Activated CD4-positive, alpha-beta T cell treated with anti-CD3 and anti-CD28 coated beads, Interleukin-2, amount 50 U/mL, for 4 hours (primary cell): ENCODE results near the gene TCP11L1.
"Not testable (repeated sequence)": the region's sequence is repeated elsewhere in the genome, so short reads cannot be mapped to it uniquely, and the experiment has no call there.

Experiments
- DNase-seq, 2 experiments: peaks; one replicate each; pipeline ENCODE4 v3.0.0-alpha.2; 2020

The TCP11L1 gene

DNA sequence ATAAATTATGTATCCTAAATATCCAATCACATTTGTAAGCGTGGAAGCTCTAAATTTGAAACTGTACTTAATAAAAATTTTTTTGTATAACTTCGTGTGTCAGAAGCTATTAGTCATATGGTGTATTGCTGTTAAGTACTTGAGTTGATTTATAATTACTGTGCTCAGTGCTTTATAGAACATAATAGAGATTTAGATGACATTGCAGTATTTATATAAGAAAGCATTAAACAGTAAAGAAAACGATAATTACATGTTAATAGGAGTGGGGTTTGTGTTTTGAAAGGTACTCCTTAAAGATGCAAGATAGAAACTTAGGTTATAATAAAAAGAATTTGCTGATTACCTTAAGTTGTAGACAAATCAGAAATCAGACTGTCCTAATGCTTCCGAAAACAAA, 5.9 kb upstream of the TCP11L1 start:
- no peak for DNase-seq

DNA sequence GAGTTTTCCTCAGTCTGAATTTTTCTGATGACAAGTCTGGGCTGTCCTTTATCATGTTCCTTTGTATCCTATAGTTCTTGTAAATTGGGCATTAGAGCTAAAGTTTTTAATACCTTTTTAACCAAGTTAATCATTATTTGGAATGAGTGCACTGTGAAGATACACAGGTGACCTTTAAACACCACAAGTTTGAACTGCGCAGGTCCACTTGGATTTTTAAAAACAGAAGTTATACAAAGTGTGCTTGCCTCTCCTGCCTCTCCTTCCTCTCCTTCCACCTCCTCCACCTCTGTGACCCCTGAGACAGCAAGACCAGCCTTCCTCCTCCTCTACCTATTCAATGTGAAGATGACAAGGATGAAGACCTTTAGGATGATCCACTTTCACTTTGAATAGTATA, 4.4 kb upstream of the TCP11L1 start:
- no peak for DNase-seq

DNA sequence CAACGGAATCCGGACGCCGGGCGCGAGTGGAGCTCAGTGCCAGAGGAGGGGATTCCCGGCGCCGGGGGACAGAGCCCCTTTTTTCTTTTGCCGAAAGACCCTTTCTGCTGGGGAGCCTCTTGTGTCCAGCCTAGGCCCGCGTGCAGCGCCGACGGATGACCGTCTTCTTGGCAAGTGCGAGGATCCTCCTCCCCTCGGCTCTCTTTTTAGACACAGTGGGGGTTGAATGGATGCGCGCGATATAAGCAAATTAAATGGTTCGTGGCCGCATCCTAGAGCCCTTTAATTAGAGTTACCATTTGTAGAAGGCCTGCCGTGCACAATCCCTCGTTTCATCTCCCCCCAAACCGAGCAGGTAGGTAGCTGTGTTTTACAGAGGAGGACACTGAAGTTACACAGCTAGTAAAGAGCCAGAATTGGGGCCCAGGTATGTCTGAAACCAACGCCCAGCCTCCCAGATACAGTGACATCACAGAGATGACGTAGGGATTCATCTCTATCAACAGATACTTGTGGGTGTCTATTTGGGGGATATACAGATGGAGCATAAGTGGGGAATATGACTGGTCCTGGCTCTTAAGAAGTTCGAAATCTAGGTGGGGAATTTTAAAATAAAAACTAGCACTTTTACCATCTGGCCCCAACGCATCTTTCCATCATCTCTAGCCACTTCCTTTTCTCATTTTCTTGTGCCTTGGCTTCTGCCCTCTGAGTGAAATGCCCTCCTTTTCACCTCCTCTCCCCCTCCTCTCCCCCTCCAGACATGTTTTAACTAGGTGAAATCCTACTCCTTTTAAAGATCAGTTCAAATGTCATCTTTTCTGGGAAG, 875 bp downstream of the TCP11L1 start:
- DNase-seq = peak in 1 of 2 experiments; percentile 9

DNA sequence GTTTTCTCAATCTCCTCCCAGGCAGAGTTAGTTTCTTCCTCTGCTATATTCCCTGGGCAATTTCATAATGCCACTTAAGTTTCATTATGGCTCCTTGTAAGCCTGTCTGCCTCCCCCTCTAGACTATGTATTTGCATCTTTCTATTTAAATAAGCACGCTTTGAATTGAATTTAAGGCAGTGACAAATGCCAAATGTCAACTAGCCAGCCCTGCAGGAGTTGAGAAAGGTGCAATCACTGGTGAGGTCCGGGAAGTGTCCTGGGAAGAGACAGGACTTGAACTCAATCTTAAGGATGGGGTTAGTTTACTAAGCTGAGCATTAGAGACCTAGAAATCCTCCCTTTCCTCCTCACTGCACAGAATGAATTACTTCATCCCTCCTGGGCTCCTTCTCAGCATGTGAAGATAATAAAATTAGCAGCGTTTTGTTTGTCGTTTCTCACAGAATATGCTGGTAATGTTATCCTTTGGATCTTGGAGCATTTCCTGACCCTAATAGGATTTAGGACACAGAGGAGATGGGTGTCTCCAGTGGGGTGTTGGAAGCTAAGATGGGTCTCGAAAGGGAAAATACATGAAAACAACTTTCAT, 1.6 kb downstream of the TCP11L1 start:
- DNase-seq = no peak

DNA sequence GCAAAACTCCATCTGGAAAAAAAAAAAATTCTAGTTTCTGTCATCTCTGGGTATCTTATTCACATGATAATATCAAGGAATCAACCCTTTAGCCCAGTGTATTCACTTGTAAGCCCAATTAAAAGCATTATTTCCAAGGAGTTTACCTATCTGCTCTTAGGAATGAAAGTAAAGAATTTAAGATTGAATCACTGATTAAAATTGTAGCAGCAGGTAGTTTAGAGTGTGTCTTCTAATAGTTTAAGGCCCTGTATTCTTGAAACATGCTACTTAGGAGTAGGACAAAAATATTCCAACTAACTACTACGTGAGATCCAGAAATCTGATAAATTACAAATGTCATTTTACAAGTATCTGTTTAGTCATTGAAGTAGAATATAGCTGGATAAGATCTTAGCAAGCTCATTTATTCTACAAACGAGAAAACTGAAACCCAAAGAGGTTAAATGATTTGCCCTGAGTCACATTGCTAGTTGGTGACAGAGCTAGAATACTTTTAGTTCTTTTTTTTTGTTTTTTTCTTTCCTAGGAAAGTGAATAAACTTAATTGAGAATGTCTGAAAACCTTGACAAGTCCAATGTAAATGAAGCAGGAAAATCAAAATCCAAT, 4.0 kb downstream of the TCP11L1 start:
- no peak for DNase-seq

DNA sequence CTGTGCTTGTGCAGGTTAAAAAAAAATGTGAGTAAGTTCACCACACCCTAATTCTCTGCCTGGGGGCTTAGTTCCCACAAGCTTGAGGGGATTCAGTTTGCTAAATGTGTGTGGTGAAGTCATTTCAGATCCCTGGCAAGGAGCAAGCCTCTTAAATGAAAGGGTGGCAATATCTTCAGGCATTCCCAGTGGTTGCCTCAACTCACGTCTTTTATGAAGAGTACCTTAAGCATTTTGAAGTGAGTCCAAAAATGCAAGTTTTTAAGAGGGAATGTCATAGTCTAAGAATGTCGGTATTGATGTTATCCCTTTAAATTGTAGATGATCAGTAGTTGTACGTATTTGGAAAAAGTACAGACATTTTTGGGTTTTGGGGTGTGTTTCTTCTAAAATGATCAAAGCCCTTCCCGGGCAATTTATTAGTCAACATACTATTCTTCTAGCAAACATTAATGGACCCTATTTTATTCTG, 4.9 kb downstream of the TCP11L1 start:
- no peak for DNase-seq

DNA sequence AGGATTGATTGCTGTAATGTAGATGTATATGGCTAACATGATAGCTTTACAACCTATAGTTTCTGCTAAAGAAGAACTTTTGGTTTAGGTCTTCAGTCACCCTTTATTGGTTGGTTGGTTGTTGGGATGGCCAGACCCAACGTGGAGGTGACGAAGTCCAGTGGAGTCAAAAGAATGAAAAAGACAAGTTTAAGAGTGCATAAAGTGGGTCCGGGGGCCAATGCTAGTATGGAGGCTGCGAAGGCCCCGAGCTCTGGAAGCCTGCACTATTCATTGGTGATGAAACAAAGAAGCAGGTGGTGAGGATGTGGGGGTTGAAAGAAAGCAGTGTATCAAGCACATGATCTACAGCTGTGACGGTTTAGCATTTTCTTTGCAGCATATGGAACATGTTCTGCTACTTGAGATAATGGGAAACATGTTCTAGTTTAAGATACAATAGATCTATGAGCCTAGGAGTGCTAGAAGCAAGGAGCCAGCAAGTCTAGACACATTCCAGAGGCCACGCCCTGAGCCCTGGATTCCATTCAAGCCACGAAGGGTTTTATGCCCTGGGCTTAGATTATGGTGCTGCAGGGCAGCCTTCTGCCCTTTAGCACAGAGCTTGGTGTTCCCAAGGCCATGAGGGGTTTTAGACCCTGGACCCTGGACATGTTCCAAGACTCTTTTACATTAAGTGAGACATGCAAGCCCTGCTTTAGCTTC, 6.3 kb downstream of the TCP11L1 start:
- no peak for DNase-seq

DNA sequence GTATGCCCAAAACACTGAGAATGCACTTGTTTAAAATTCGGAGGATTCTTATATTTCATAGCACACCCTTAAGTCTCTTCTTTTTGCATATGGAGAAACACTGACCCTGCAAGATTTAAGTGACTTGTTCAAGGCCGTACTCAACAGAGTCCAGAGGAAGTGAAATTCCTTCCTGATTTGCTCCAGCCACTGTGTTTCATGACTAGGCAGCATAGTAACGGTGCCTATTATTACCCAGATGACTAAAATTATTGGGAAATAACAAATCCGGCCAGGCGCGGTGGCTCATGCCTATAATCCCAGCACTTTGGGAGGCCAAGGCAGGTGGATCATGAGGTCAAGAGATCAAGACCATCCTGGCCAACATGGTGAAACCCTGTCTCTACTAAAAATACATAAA, 9.3 kb downstream of the TCP11L1 start:
- not testable (repeated sequence) for DNase-seq

DNA sequence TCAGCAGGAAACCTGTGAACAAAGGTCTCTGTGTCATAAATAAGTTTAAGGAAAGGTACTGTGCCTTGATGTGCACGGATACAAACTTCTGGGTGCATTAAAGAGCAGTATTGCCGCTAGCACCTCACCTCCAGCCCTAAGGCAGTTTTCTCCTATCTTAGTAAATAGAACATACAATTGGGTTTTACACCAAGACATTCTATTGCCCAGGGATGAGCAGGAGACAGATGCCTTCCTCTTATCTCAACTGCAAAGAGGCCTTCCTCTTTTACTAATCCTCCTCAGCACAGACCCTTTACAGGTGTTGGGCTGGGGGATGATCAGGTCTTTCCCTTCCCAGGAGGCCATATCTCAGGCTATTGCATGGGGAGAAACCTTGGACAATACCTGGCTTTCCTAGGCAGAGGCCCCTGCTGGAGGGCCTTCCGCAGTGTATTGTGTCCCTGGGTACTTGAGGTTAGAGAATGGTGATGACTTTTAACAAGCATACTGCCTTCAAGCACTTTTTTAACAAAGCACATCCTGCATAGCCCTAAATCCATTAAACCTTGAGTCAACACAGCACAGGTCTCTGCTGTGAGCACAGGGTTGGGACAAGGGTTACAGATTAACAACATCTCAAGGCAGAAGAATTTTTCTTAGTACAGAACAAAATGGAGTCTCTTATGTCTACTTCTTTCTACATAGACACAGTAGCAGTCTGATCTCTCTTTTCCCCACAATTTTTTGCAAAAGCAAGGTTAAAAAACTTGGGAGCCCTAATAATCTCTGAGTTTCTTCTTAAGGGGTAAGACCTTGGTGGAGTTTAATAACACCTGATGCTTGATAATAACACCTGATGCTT, 10.4 kb downstream of the TCP11L1 start:
- not testable (repeated sequence) for DNase-seq

DNA sequence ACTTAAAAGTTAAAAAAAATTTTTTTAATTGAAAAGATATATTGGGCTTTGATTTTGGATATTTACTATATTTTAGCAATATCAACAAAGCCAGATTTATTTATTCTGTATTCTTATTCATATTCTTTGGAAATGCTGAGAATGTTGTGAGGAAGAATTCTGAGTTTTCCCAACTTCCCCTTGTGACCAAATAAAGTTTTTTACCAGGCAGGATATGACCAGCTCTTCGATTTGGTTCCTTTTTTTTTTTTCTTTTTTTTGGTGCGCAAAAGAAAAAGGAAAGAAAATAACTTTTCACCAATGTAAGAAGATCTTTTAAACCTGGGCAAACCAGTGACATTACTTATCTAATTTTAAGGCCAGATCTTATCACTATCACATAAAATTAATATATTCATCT, 12.9 kb downstream of the TCP11L1 start:
- no peak for DNase-seq

DNA sequence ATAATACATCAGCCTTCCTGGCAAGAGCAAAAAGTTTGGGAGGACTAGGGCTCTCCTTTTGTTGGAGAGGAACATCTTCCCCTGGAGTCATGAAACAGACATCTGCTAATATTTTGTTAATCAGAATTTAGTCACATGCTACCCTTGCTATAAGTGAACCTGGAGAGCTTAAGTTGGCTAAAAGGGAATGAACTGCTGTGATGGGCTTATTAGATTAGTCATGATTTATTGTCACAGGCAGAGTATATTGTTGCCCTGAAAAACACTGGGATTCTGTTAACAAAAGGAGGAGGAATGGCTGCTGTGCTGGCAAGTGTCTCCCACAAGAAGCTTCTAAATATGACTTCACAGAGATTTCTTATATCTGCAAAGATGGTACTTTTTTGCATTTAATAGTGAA, 16.0 kb downstream of the TCP11L1 start:
- no peak for DNase-seq

DNA sequence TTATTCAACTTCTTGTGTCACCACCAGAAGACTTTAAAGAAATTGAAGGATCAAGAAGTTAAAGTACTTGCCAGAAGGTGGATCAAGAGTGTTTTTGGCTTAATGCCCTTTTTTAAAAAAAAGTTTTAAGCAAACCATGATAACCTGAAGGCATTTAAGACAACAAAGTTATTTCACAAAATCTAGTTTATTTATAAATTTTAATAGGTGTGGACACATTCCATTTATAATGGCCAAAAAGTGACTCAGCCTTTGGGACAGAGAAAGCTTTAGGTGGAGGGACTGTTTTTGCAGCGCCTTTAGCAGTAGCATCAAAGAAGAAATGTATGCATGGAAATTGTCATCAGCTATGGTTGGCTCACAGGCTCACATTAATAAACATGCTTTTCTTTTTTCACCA, 17.9 kb downstream of the TCP11L1 start:
- DNase-seq = no peak

DNA sequence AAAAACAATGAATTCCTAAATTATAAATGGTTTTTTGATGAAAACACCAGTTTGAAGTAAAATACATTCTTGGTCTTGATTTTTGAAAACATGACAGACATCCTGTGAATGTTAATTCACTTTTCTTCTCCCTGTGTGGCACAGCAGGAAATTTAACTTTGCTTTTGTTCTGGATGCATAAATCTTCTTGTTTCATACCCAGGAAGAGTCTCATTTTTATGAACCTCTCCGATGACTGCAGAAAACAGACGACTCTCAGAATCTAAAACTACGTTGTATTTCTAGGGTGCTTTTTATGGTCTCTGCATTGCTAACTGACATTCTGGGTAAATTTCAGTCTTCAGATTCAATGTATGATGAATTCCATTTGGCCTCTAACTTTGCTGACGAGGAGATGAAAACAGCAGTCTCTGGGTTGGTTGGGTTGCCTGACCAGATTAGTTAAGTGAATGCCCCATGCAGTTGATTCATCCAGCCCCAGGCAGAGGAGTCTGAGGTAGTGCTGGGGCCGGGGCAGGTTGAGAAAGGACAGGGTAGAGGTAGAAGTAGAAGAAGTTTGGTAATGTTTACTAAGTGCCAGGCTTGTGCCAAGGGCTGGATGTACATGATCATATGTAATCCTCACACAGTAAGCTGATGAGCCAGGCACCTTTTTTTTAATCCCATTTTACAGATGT, 20.1 kb downstream of the TCP11L1 start:
- DNase-seq = no peak

DNA sequence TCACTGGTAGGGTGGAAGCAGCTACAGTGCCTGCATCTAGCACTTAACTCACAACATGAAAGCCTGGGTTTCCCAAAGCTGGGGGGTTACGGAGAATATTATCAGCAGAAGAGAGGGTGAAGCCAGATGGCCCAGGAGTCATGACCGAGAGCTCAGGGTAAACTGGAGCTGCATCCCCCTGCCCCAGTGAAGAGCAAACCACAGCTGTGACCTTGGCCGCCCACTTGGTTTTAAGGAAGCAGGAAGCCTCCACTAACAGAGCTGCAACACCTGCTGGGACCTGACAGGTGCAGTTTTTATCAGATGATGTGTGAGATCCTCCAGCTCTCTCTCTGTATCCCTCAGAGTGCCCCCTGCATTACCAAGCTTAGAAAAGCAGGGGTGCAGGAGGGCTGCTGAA, 20.9 kb downstream of the TCP11L1 start:
- no peak for DNase-seq

DNA sequence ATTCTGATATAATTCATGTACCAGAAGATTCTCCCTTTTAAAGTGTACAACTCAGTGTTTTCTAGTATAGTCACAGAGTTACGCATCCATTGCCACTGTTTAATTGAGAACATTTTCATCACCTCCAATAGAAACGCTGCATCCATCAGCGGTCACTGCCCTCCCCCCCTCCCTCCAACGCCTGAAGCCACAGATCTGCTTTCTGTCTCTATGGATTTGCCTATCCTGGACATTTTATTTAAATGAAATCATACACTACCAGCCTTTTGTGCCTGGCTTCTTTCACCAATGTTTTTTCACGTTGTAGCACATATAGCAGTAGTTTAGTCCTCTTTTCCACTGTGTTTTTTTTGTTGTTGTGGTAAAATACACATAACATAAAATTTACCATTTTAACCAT, 22.8 kb downstream of the TCP11L1 start:
- DNase-seq = no peak

DNA sequence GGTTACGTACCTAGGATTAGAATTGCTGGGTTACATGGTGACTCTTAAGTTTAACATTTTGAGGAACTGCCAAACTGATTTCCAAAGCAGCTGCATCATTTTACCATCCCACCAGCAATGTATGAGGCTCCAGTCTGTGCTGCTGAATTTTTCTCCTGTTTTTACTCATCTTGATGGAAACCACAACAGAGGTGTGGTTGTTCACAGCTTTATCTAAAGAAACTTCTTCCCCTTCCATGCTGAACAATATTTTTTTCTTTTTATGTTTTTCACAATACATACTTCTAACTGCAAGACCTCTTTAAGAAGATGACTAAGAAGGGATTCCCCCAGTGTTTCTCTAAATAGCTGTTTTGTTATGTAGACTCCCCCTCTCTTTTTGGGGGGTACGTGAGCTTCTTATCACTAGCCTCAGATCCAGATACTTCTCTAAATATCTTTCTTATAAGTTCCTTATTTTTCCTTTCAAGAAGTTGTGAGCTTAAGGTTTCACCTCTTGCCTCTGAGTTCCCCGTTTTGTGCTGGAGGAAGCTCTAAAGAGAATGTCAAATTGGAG, 24.0 kb downstream of the TCP11L1 start:
- no peak for DNase-seq

DNA sequence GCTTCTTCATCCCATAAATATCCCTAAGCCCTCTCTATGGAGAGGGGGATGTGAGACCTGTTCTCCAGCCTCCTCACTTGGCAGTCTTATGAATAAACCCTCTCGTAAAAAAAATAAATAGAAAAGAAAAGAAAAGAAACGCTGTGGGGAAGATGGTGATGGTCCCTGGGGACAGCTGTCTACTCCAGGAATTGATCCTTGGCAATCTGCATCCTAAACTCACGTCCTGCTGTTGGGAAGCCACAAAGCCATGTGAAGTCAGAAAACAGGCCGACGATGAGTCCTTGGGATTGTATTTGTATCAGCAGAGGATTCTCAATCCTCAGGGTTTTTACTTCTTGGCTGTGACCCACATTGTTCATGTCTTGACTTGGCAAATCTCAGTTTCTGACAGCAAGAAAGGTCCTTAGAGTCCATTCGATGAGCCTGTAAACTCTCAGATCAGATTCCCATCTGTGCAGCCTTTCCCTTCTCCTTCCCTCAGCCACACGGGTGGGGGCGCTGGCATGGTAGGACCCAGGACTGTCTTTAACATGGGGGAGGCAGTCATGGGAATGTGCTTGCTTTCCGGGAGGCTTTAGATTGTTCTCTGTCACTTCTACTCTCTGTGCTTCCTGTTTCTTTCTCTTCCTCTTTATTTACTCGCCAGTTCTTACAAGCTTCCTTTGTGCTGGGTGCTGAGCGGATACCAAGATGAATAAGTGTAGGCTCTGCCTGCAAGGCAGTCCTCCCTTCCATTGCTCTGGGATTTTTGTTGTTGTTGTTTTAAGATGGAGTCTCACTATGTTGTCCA, 24.9 kb downstream of the TCP11L1 start:
- DNase-seq = no peak

DNA sequence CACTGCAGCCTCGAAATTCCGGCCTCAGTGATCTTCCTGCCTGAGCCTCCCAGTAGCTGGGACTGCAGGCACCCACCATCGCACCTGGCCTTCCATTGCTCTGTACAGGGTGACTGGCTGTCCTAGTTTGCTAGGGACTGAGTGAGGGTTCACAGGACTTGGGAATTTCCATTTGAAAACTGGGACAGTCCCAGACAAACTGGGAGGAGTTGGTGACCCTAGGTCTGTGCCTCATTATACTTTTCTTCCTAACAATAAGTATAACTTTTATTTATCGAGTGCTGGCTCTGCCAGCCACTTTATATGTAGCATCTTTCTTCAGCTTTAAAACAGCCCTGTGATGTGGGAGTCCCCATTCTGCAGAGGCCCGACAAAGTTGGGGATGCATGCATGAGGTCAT, 25.5 kb downstream of the TCP11L1 start:
- no peak for DNase-seq

DNA sequence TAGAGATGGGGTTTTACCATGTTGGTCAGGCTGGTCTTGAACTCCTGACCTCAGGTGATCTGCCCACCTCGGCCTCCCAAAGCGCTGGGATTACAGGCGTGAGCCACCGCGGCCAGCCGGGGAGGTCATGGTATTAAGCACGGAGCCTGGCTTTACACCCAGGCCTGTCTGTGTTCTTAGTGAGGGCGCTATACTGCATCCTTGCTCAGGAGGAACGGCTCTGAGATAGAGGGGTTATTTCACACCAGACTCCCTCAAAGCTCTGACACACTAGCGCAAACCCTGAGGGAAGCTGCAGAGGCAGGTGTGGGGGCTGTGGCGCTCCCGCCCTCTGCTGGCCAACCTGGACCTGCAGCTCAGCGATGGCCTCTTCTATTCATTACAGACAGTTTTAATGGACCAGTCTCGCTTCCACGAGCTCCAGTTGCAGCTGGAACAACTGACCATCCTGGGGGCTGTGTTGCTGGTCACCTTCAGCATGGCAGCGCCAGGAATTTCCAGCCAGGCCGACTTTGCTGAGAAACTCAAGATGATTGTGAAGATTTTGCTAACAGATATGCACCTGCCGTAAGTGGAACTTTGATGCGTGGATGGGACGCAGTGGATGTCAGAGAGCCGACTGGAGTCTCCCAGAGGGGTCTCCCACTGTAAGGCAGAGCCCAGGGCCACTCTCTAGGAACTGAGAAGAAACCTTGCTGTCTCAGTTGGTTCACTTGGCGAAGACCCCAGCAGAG, 26.2 kb downstream of the TCP11L1 start:
- peak; percentile 65 to 71 for DNase-seq

DNA sequence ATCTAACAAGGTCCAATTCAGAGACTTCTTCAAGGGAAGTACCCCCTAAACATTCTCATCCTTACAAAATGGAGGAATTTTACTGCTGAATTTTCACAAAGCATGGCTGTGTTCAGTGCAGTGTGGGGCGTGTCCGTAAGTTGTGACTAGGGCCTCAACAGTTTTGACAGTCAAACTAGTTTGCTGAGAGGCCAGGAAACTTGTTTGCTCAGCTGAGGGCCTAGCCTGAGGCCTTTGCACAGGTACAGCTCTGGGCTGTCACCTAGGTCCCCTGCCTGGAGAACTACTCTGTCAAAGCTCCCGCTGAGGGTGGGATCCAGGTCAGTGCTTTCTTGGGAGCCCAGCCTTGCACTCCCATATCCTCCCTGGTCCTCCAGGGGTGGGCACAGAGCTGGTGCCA, 27.9 kb downstream of the TCP11L1 start:
- DNase-seq = no peak
